Glomerular visceral epithelial cell (primary cell): Measurements from ENCODE around the gene HPS6.

Experiments used
- DNase-seq: peaks from one replicate; pipeline ENCODE4 v3.0.0-alpha.2; 2016; ENCODE audit errors: extremely low spot score

HPS6 gene

DNA sequence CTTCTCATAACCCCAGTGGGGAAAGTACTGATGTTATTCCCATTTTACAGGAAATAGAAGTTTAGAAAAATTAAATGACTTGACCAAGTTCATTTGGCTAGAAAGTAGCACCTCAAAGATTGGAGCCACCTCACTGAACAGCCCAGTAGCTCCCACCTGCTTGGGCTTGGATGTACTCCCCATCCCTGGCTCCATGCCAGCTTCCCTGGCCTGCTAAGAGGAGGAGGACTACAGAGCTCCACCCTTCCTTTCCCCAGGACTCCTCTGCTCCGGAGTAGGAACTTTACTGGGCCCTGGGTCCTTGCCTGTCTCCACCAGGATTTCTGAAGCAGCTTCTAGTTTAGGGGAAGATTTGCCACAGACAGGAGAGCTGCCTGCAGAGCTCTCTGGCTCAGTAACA, 3.1 kb downstream of the HPS6 start:
- DNase-seq, result peak; percentile 44

GRCh38 chr10:102069071-102069470, 3.9 kb downstream of the HPS6 start:
- DNase-seq, result no peak

GRCh38 chr10:102072673-102073527, 7.8 kb downstream of the HPS6 start:
- peak; percentile 83 for DNase-seq

DNA sequence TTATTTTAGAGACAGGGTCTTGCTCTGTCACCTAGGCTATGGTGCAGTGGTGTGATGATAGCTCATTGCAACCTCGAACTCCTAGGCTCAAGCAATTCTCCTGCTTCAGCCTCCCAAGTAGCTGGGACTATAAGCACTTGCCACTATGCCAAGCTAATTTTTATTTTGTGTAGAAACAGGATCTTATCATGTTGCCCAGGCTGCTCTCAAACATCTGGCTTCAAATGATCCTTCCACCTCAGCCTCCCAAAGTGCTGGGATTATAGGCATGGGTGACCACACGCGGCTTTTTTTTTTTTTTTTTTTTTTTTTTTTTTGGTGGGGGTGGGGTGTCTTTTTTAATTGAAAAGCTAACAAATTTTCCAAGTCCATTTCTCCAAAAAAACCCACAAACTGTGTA, 18.4 kb downstream of the HPS6 start:
- no peak for DNase-seq

GRCh38 chr10:102085336-102085735, 20.2 kb downstream of the HPS6 start:
- DNase-seq, result peak; percentile 28

- no peak for DNase-seq
Measured at GRCh38 chr10:102086196-102086595, 21.0 kb downstream of the HPS6 start.

DNA sequence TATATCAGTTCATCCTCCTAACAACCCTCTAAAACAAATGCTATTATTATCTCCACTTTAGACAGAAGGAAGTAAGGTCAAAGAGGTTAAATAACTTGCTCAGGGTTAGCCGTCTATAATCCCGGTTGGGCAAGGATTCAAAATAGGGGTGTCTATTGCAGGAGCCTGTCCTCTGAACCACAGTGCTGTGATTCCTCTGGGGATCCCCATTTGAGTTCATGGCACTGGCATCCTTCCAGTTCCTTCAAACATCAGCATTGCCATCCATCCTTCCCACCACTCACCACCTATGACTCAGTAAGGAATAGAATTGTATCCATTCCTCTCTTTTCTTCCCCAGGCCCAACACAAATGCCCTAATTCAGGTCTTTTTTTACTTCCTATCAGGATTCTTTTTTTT, 25.6 kb downstream of the HPS6 start:
- DNase-seq, result peak; percentile 60

GRCh38 chr10:102096449-102096848, 31.3 kb downstream of the HPS6 start:
- no peak for DNase-seq

DNA sequence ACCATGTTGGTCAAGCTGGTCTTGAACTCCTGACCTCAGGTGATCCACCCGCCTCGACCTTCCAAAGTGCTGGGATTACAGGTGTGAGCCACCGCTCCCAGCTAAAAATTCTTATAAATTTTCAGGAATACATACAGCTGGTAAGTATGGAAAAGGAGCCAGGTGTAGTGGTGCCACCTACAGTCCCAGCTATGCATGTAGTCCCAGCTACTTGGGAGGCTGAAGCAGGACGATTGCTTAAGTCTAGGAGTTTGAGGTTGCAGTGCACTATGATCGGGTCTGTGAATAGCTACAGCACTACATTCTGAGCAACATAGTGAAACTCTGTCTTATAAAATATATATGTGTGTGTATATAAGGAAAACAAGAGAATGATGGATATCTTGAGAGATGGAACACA, 36.0 kb downstream of the HPS6 start:
- no peak for DNase-seq

GRCh38 chr10:102102421-102102820, 37.3 kb downstream of the HPS6 start:
- DNase-seq, result no peak

GRCh38 chr10:102106998-102107397, 41.8 kb downstream of the HPS6 start:
- no peak for DNase-seq

DNA sequence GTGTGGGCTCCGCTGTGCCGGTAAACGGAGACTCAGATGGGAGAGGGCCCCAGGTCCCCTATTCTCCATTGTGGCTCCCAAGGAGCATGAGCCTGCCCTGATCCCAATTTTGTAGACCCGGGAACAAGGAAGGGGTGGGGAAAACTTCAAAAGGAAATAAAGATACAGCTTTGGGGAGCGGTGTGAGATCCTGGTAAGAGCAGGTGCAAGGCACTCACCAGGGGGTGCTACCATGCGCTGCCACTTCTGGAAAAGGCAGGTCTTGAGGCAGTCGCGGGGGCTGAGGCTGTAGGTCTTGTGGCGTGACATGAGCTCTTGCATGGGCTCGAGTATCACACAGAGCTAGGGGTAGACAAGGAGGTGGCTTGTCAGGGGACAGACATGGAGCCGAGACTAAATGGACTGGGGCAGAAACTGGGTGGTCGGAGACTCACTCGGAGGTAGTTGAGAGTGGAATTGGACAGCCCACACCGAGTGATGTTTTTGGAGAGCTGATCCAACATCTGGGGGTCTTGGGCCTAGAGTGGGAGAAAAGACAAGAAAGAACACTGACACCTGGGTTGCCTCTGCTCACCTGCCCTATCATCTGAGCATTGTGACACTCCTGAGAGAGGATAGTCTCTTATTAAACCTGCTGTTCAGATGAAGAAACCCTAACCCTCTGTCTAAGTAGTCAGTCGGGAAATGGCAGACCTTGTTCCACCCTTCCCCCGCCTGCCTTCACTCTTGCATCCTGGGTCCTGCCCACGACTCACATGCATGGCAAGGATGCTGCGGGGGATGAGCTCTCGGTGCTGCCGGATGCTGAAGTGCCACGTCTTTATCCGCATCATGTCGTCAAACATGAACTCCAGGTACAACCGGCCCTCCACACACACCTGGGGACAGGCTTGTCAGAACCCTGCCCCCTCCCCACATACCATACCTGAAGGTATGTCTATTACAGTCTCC, 44.3 kb downstream of the HPS6 start:
- DNase-seq, result no peak

GRCh38 chr10:102111276-102111675, 46.1 kb downstream of the HPS6 start:
- no peak for DNase-seq

GRCh38 chr10:102112210-102112817, 47.2 kb downstream of the HPS6 start:
- DNase-seq, result no peak

GRCh38 chr10:102113261-102113955, 48.3 kb downstream of the HPS6 start:
- no peak for DNase-seq

- peak; percentile 36 for DNase-seq
Measured at GRCh38 chr10:102113956-102114857, 49.1 kb downstream of the HPS6 start.

- peak; percentile 86 for DNase-seq
Measured at GRCh38 chr10:102114861-102115618, 49.9 kb downstream of the HPS6 start.

DNA sequence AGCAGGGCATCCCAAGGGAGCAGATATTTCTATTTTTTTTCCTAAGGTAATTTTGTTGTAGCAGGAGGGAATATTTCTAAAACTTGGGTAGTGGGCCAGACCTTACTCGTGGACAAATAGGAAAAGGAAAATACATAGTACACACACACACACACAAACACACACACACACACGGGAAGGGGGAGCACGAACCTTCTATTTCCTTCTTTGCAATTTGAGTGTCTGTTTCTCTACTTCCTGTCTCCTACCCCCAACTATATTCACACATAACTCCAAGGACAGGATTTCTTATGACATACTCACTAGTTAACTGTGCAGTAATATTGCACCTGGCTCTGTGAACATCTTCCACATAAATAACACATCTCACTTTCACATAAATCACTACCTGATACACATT, 50.6 kb downstream of the HPS6 start:
- DNase-seq, result no peak

DNA sequence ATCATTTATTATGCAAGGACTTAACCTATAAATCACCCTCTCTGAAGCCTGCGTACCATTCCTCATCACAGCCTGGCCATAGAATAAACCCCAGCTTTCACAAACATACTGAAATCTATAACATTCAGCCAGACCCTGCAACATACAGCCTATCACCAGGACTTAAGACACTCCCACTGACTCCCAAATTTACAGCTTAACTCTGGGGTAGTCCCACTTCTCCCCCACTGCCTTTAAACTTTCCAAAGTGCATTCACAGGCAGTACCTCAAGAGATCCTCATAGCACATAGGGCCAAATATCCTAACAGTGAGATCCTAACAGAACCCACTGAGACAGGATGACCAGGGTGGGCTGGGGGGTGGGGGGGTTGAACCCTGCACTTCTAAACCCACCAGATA, 51.5 kb downstream of the HPS6 start:
- no peak for DNase-seq
